HG03196 (cell line): ENCODE results near the gene MYRIP.
"Not testable (repeated sequence)": the region's sequence is repeated elsewhere in the genome, so short reads cannot be mapped to it uniquely, and the experiment has no call there.

ENCODE experiments used
- ATAC-seq: cut with Tn5 transposase; IDR thresholded peaks from one replicate; pipeline ENCODE4 v1.9.1; 2021; ENCODE audit not compliant: unreplicated experiment

Gene MYRIP

GRCh38 chr3:40021338-40021737 lies 211.9 kb downstream of the MYRIP start:
- ATAC-seq: no peak

GRCh38 chr3:40022297-40022827 lies 213.0 kb downstream of the MYRIP start:
- ATAC-seq: no peak

- ATAC-seq: no peak
These were observed 215.1 kb downstream of the MYRIP start for GRCh38 chr3:40024526-40024925.

GRCh38 chr3:40025892-40026291 lies 216.5 kb downstream of the MYRIP start:
- ATAC-seq: not testable (repeated sequence)

- no peak for ATAC-seq
These were observed 225.8 kb downstream of the MYRIP start for GRCh38 chr3:40035177-40035576.

GRCh38 chr3:40037582-40037981 lies 228.2 kb downstream of the MYRIP start:
- ATAC-seq: no peak

GRCh38 chr3:40042752-40043443 lies 233.5 kb downstream of the MYRIP start:
- ATAC-seq: no peak

- no peak for ATAC-seq
These were observed 234.0 kb downstream of the MYRIP start for GRCh38 chr3:40043444-40043755.

- ATAC-seq: no peak
These were observed 235.1 kb downstream of the MYRIP start for GRCh38 chr3:40044487-40044886.

- no peak for ATAC-seq
These were observed 235.6 kb downstream of the MYRIP start for GRCh38 chr3:40045051-40045450.

- ATAC-seq: no peak
These were observed 236.7 kb downstream of the MYRIP start for GRCh38 chr3:40046149-40046548.

- no peak for ATAC-seq
These were observed 238.0 kb downstream of the MYRIP start for GRCh38 chr3:40047406-40047805.

GRCh38 chr3:40053663-40054062 lies 244.3 kb downstream of the MYRIP start:
- ATAC-seq: no peak

- no peak for ATAC-seq
These were observed 245.3 kb downstream of the MYRIP start for GRCh38 chr3:40054568-40055222.

- no peak for ATAC-seq
These were observed 246.0 kb downstream of the MYRIP start for GRCh38 chr3:40055361-40055760.

- ATAC-seq: no peak
These were observed 246.5 kb downstream of the MYRIP start for GRCh38 chr3:40055956-40056355.

GRCh38 chr3:40057077-40057476 lies 247.7 kb downstream of the MYRIP start:
- no peak for ATAC-seq

GRCh38 chr3:40057786-40058185 lies 248.4 kb downstream of the MYRIP start:
- no peak for ATAC-seq

GRCh38 chr3:40068636-40069035 lies 259.2 kb downstream of the MYRIP start:
- ATAC-seq: no peak

- no peak for ATAC-seq
These were observed 261.4 kb downstream of the MYRIP start for GRCh38 chr3:40070816-40071215.

- no peak for ATAC-seq
These were observed 262.4 kb downstream of the MYRIP start for GRCh38 chr3:40071683-40072238.

- ATAC-seq: no peak
These were observed 264.1 kb downstream of the MYRIP start for GRCh38 chr3:40073310-40074007.
